ENCODE results near the gene KRTAP10-1.

The KRTAP10-1 gene

GRCh38 chr21:44494956-44495355 is 45.0 kb downstream of the KRTAP10-1 start:
- no peak overlapping the region for H2AFZ ChIP-seq (ENCODE audit: insufficient read depth, low read length, poor library complexity)
- no peak overlapping the region for H2BK5ac ChIP-seq (ENCODE audit: low read depth, low read length, poor library complexity)
- no peak overlapping the region for H3K4me2 ChIP-seq (ENCODE audit: low read length)
- no peak for DNase-seq
- no peak overlapping the region for H2AK5ac ChIP-seq (ENCODE audit: low read length)
- no peak overlapping the region for H3K23ac ChIP-seq (ENCODE audit: low read length)
- peaks cover 23% of the 10 kb centered on the region for H3K9me3 ChIP-seq (ENCODE audit: insufficient read depth, low read depth, low read length)
- no CpG with 5 or more reads among the region's 13 CpGs for whole genome bisulfite sequencing (ENCODE audit: extremely low coverage, insufficient coverage, insufficient read length)
- no peak overlapping the region for H3K4ac ChIP-seq (ENCODE audit: low read depth, low read length)
- no peaks in the 10 kb centered on the region for H3K36me3 ChIP-seq (ENCODE audit: control insufficient read depth in 1 of 2, insufficient read depth in 2 of 2, low read length in 2 of 2)
- H3K9ac ChIP-seq (ENCODE audit: low read length) = no peak overlapping the region
- H4K8ac ChIP-seq (ENCODE audit: low read depth, low read length) = no peak overlapping the region
- no peak overlapping the region for H2BK12ac ChIP-seq (ENCODE audit: low read length)
- H3K14ac ChIP-seq (ENCODE audit: low read length) = no peak overlapping the region
- no peak overlapping the region for H3K18ac ChIP-seq (ENCODE audit: low read length)
- no peak overlapping the region for H3K27ac ChIP-seq (ENCODE audit: low read depth, low read length)
- no peak overlapping the region for H4K91ac ChIP-seq (ENCODE audit: low read depth, low read length)
- H3K4me1 ChIP-seq (ENCODE audit: control insufficient read depth in 1 of 2, insufficient read depth in 2 of 2, low read length in 2 of 2) = no peaks in the 10 kb centered on the region
- H4K12ac ChIP-seq (ENCODE audit: low read depth, low read length) = no peak overlapping the region
- no peak overlapping the region for H3K4me3 ChIP-seq (ENCODE audit: low read depth, low read length)
- no peaks in the 10 kb centered on the region for H3K79me1 ChIP-seq (ENCODE audit: low read length)
- no peaks in the 10 kb centered on the region for H3K27me3 ChIP-seq (ENCODE audit: insufficient read depth, low read length)
- H3K79me2 ChIP-seq (ENCODE audit: control insufficient read depth, insufficient read depth, low read length, poor library complexity) = no peaks in the 10 kb centered on the region
- H2BK120ac ChIP-seq (ENCODE audit: insufficient read depth, low read length, poor library complexity) = no peak overlapping the region

- DNase-seq = no peak
- Histone ChIP-seq H3K27me3 (ENCODE audit: insufficient read depth, low read length) (no peaks in the 10 kb centered on the region), H4K12ac (ENCODE audit: low read depth, low read length) (no peak overlapping the region), H2BK120ac (ENCODE audit: insufficient read depth, low read length, poor library complexity) (no peak overlapping the region), H2BK5ac (ENCODE audit: low read depth, low read length, poor library complexity) (no peak overlapping the region), H3K14ac (ENCODE audit: low read length) (no peak overlapping the region), H3K27ac (ENCODE audit: low read depth, low read length) (no peak overlapping the region), H3K18ac (ENCODE audit: low read length) (no peak overlapping the region), H3K79me1 (ENCODE audit: low read length) (no peaks in the 10 kb centered on the region), H3K4me3 (ENCODE audit: low read depth, low read length) (no peak overlapping the region), H3K36me3 (ENCODE audit: control insufficient read depth in 1 of 2, insufficient read depth in 2 of 2, low read length in 2 of 2) (no peaks in the 10 kb centered on the region), H3K79me2 (ENCODE audit: control insufficient read depth, insufficient read depth, low read length, poor library complexity) (no peaks in the 10 kb centered on the region), H2BK12ac (ENCODE audit: low read length) (no peak overlapping the region), H2AK5ac (ENCODE audit: low read length) (no peak overlapping the region), H3K4me2 (ENCODE audit: low read length) (no peak overlapping the region), H3K4me1 (ENCODE audit: control insufficient read depth in 1 of 2, insufficient read depth in 2 of 2, low read length in 2 of 2) (no peaks in the 10 kb centered on the region), H2AFZ (ENCODE audit: insufficient read depth, low read length, poor library complexity) (no peak overlapping the region), H3K4ac (ENCODE audit: low read depth, low read length) (no peak overlapping the region), H4K8ac (ENCODE audit: low read depth, low read length) (no peak overlapping the region), H3K9ac (ENCODE audit: low read length) (no peak overlapping the region), H3K23ac (ENCODE audit: low read length) (no peak overlapping the region), H3K9me3 (ENCODE audit: insufficient read depth, low read depth, low read length) (peaks cover 23% of the 10 kb centered on the region), H4K91ac (ENCODE audit: low read depth, low read length) (no peak overlapping the region)
- WGBS (ENCODE audit: extremely low coverage, insufficient coverage, insufficient read length) = no CpG with 5 or more reads among the region's 17 CpGs
Measured at GRCh38 chr21:44494418-44494817, 45.6 kb downstream of the KRTAP10-1 start.

GRCh38 chr21:44492567-44493385 is 47.2 kb downstream of the KRTAP10-1 start:
- Histone ChIP-seq H2BK120ac (ENCODE audit: insufficient read depth, low read length, poor library complexity) (no peak overlapping the region), H4K91ac (ENCODE audit: low read depth, low read length) (no peak overlapping the region), H3K79me1 (ENCODE audit: low read length) (no peaks in the 10 kb centered on the region), H3K4me2 (ENCODE audit: low read length) (no peak overlapping the region), H3K18ac (ENCODE audit: low read length) (no peak overlapping the region), H3K36me3 (ENCODE audit: control insufficient read depth in 1 of 2, insufficient read depth in 2 of 2, low read length in 2 of 2) (no peaks in the 10 kb centered on the region), H3K4me3 (ENCODE audit: low read depth, low read length) (no peak overlapping the region), H3K9ac (ENCODE audit: low read length) (no peak overlapping the region), H2AFZ (ENCODE audit: insufficient read depth, low read length, poor library complexity) (no peak overlapping the region), H3K4ac (ENCODE audit: low read depth, low read length) (no peak overlapping the region), H2BK5ac (ENCODE audit: low read depth, low read length, poor library complexity) (no peak overlapping the region), H3K9me3 (ENCODE audit: insufficient read depth, low read depth, low read length) (peaks cover 23% of the 10 kb centered on the region), H4K8ac (ENCODE audit: low read depth, low read length) (no peak overlapping the region), H3K27me3 (ENCODE audit: insufficient read depth, low read length) (no peaks in the 10 kb centered on the region), H3K79me2 (ENCODE audit: control insufficient read depth, insufficient read depth, low read length, poor library complexity) (no peaks in the 10 kb centered on the region), H4K12ac (ENCODE audit: low read depth, low read length) (no peak overlapping the region), H3K4me1 (ENCODE audit: control insufficient read depth in 1 of 2, insufficient read depth in 2 of 2, low read length in 2 of 2) (no peaks in the 10 kb centered on the region), H3K23ac (ENCODE audit: low read length) (no peak overlapping the region), H2BK12ac (ENCODE audit: low read length) (no peak overlapping the region), H3K14ac (ENCODE audit: low read length) (no peak overlapping the region), H2AK5ac (ENCODE audit: low read length) (no peak overlapping the region), H3K27ac (ENCODE audit: low read depth, low read length) (no peak overlapping the region)
- DNase-seq = no peak
- WGBS (ENCODE audit: extremely low coverage, insufficient coverage, insufficient read length) = no CpG with 5 or more reads among the region's 9 CpGs

- H3K27ac ChIP-seq (ENCODE audit: low read depth, low read length) = no peak overlapping the region
- H2BK12ac ChIP-seq (ENCODE audit: low read length) = no peak overlapping the region
- H3K4me1 ChIP-seq (ENCODE audit: control insufficient read depth in 1 of 2, insufficient read depth in 2 of 2, low read length in 2 of 2) = no peaks in the 10 kb centered on the region
- H3K23ac ChIP-seq (ENCODE audit: low read length) = no peak overlapping the region
- peaks cover 23% of the 10 kb centered on the region for H3K9me3 ChIP-seq (ENCODE audit: insufficient read depth, low read depth, low read length)
- no peak overlapping the region for H3K9ac ChIP-seq (ENCODE audit: low read length)
- no peak overlapping the region for H3K4me3 ChIP-seq (ENCODE audit: low read depth, low read length)
- H4K12ac ChIP-seq (ENCODE audit: low read depth, low read length) = no peak overlapping the region
- H3K14ac ChIP-seq (ENCODE audit: low read length) = no peak overlapping the region
- H3K4me2 ChIP-seq (ENCODE audit: low read length) = no peak overlapping the region
- H2BK120ac ChIP-seq (ENCODE audit: insufficient read depth, low read length, poor library complexity) = no peak overlapping the region
- H3K27me3 ChIP-seq (ENCODE audit: insufficient read depth, low read length) = no peaks in the 10 kb centered on the region
- no peak overlapping the region for H4K91ac ChIP-seq (ENCODE audit: low read depth, low read length)
- WGBS (ENCODE audit: extremely low coverage, insufficient coverage, insufficient read length) = no CpG with 5 or more reads among the region's 9 CpGs
- H2AFZ ChIP-seq (ENCODE audit: insufficient read depth, low read length, poor library complexity) = no peak overlapping the region
- no peaks in the 10 kb centered on the region for H3K79me2 ChIP-seq (ENCODE audit: control insufficient read depth, insufficient read depth, low read length, poor library complexity)
- H3K18ac ChIP-seq (ENCODE audit: low read length) = no peak overlapping the region
- no peak for DNase-seq
- H3K79me1 ChIP-seq (ENCODE audit: low read length) = no peaks in the 10 kb centered on the region
- H2BK5ac ChIP-seq (ENCODE audit: low read depth, low read length, poor library complexity) = no peak overlapping the region
- H4K8ac ChIP-seq (ENCODE audit: low read depth, low read length) = no peak overlapping the region
- no peak overlapping the region for H3K4ac ChIP-seq (ENCODE audit: low read depth, low read length)
- H2AK5ac ChIP-seq (ENCODE audit: low read length) = no peak overlapping the region
- H3K36me3 ChIP-seq (ENCODE audit: control insufficient read depth in 1 of 2, insufficient read depth in 2 of 2, low read length in 2 of 2) = no peaks in the 10 kb centered on the region
Measured at GRCh38 chr21:44490816-44491215, 49.2 kb downstream of the KRTAP10-1 start.
